H1 (cell line): Measurements from ENCODE around the gene CCR3.

Source experiments
- BCL11A ChIP-seq, 2 experiments: IDR thresholded peaks; one replicate each; pipeline ENCODE4 v1.6.1; 2011; ENCODE audit warnings: low read depth in 2 of 2, low read length in 2 of 2, mild to moderate bottlenecking in 2 of 2
- CEBPB ChIP-seq: IDR thresholded peaks from 2 replicates; pipeline ENCODE4 v1.6.1; 2012; ENCODE audit warnings: low read depth, low read length
- CHD1 ChIP-seq: IDR thresholded peaks from 2 replicates; pipeline ENCODE4 v1.6.1; 2012; ENCODE audit warnings: low read depth, low read length, improper control_type of control experiment
- EZH2 ChIP-seq: fragments of 200-600 bp; sonication (generic); IDR thresholded peaks from 2 replicates; pipeline ENCODE4 v1.7.1; 2012; ENCODE audit warnings: low read depth, mild to moderate bottlenecking, moderate library complexity, low read length, inconsistent platforms; ENCODE audit not compliant: severe bottlenecking
- JUN ChIP-seq: IDR thresholded peaks from 2 replicates; pipeline ENCODE4 v1.6.1; 2011; ENCODE audit warnings: low read depth, mild to moderate bottlenecking, improper control_type of control experiment, low read length
- JUND ChIP-seq: IDR thresholded peaks from 2 replicates; pipeline ENCODE4 v1.6.1; 2011; ENCODE audit warnings: mild to moderate bottlenecking, improper control_type of control experiment, low read length
- KDM1A ChIP-seq: fragments of 200-600, 300-600 bp; sonication (generic); IDR thresholded peaks from 2 replicates; pipeline ENCODE4 v1.7.1; 2016; ENCODE audit warnings: mild to moderate bottlenecking, low read length, borderline replicate concordance
- POLR2A ChIP-seq, 2 experiments: IDR thresholded peaks; 1 replicate in 1 of 2; 2 replicates in 1 of 2; pipeline ENCODE4 v1.6.1; 2011; ENCODE audit warnings: low read depth in 2 of 2, low read length in 2 of 2, mild to moderate bottlenecking in 2 of 2; ENCODE audit errors: control extremely low read depth in 1 of 2
- POLR2AphosphoS5 ChIP-seq: IDR thresholded peaks from 2 replicates; pipeline ENCODE4 v1.6.1; 2011; ENCODE audit warnings: low read depth, low read length
- RXRA ChIP-seq: IDR thresholded peaks from 2 replicates; pipeline ENCODE4 v1.6.1; 2011; ENCODE audit warnings: low read depth, mild to moderate bottlenecking, low read length, moderate library complexity; ENCODE audit not compliant: insufficient read depth
- SP4 ChIP-seq: IDR thresholded peaks from 2 replicates; pipeline ENCODE4 v1.6.1; 2012; ENCODE audit warnings: low read length, inconsistent platforms
- TF ChIP-seq, protein P1 (sequence below), 3 experiments: IDR thresholded peaks; 1 replicate in 2 of 3; 2 replicates in 1 of 3; pipeline versions ENCODE4 v1.5.1 to v1.6.1; 2011; ENCODE audit warnings: low read length in 3 of 3, mild to moderate bottlenecking in 3 of 3, inconsistent platforms in 2 of 3, low read depth in 1 of 3, moderate library complexity in 1 of 3; ENCODE audit not compliant: insufficient read depth in 1 of 3; ENCODE audit errors: control extremely low read depth in 1 of 3
- TF ChIP-seq, protein P2 (sequence below): IDR thresholded peaks from 2 replicates; pipeline ENCODE4 v1.6.1; 2011; ENCODE audit warnings: low read length, improper control_type of control experiment
- TF ChIP-seq, protein P3 (sequence below): IDR thresholded peaks from 2 replicates; pipeline ENCODE4 v1.6.1; 2012; ENCODE audit warnings: inconsistent platforms

DNA sequence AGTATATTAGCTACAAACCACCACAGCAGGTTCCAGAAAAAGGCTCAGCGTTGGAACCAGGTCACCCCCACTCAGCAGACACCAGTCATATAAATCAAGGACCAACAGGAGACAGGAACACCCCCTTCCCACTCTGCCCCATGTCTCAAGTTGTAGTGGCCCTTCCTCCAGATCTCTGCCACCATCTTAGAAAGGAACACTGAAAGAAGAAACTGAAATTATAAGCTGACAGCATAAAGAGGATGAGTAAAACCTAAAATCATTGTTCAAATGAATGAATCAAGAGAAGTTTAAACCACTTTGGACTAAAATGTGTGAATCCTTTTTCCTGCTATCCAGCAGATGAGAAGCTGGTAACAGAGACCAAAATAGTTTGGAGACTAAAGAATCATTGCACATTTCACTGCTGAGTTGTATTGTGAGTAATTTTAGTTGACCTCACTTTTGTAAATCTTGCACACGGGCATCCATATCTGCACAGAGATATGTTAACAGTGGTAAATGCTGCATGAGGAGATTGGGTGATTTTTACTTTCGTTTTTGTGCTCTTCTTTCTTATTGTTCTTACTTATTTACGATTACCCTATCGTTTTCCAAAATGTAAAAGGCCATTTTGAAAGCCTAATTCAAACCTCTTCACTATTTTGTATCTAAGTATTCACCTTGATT, 19.8 kb downstream of the CCR3 start:
- TF ChIP-seq BCL11A (IDR thresholded peaks at IDR 0.05; ENCODE audit: low read depth in 2 of 2, low read length in 2 of 2) (no peak), POLR2AphosphoS5 (no peak), CEBPB (no peak), JUN (no peak), CHD1 (no peak), POLR2A (IDR thresholded peaks at IDR 0.05; ENCODE audit: control extremely low read depth in 1 of 2, low read depth in 2 of 2, low read length in 2 of 2) (no peak), SP4 (no peak), EZH2 (no peak), RXRA (no peak), KDM1A (no peak), JUND (no peak)
- TF ChIP-seq, protein P1, sequence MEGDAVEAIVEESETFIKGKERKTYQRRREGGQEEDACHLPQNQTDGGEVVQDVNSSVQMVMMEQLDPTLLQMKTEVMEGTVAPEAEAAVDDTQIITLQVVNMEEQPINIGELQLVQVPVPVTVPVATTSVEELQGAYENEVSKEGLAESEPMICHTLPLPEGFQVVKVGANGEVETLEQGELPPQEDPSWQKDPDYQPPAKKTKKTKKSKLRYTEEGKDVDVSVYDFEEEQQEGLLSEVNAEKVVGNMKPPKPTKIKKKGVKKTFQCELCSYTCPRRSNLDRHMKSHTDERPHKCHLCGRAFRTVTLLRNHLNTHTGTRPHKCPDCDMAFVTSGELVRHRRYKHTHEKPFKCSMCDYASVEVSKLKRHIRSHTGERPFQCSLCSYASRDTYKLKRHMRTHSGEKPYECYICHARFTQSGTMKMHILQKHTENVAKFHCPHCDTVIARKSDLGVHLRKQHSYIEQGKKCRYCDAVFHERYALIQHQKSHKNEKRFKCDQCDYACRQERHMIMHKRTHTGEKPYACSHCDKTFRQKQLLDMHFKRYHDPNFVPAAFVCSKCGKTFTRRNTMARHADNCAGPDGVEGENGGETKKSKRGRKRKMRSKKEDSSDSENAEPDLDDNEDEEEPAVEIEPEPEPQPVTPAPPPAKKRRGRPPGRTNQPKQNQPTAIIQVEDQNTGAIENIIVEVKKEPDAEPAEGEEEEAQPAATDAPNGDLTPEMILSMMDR (IDR thresholded peaks at IDR 0.05; ENCODE audit: control extremely low read depth in 1 of 3, insufficient read depth in 1 of 3, low read depth in 1 of 3, low read length in 3 of 3): no peak
- TF ChIP-seq, protein P2, sequence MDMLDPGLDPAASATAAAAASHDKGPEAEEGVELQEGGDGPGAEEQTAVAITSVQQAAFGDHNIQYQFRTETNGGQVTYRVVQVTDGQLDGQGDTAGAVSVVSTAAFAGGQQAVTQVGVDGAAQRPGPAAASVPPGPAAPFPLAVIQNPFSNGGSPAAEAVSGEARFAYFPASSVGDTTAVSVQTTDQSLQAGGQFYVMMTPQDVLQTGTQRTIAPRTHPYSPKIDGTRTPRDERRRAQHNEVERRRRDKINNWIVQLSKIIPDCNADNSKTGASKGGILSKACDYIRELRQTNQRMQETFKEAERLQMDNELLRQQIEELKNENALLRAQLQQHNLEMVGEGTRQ: no peak
- TF ChIP-seq, protein P3, sequence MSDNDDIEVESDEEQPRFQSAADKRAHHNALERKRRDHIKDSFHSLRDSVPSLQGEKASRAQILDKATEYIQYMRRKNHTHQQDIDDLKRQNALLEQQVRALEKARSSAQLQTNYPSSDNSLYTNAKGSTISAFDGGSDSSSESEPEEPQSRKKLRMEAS: no peak
